Endometrial microvascular endothelial cells (primary cell): ENCODE measurements around the gene CYP3A5. TPM values are rescaled to one million over a fixed set of nuclear protein-coding genes. Genes with fewer than 3 reads are reported as not detected.
"Not testable (repeated sequence)": the region's sequence is repeated elsewhere in the genome, so short reads cannot be mapped to it uniquely, and the experiment has no call there.

Experiments
- in situ Hi-C: cut with HindIII; loops from 2 replicates; pipeline ENCODE4 v1.10.0; 2017; ENCODE audit warnings: low sequenced_read_pairs, low pct_unique_long_range_greater_than_20kb; ENCODE audit errors: inconsistent ontology term
- total RNA-seq: library from RNA; depleted of rRNA; stranded (reverse); fragments of >200 nt; gene quantifications from one replicate; pipeline ENCODE4 v1.2.3, GENCODE V29; 2015; ENCODE audit errors: inconsistent ontology term

The CYP3A5 gene
- total RNA-seq, 1 donor from 2014 or later: not detected

- in situ Hi-C loops: not testable (repeated sequence)
These were observed 11.1 kb upstream of the CYP3A5 start for GRCh38 chr7:99690918-99691317.

GRCh38 chr7:99685871-99686608 is 6.2 kb upstream of the CYP3A5 start:
- in situ Hi-C loops: not testable (repeated sequence)

GRCh38 chr7:99685129-99685758 is 5.4 kb upstream of the CYP3A5 start:
- in situ Hi-C loops: no loop called here

GRCh38 chr7:99679032-99679399 is 780 bp downstream of the CYP3A5 start:
- in situ Hi-C loops: no loop called here

GRCh38 chr7:99677648-99678045 is 2.1 kb downstream of the CYP3A5 start:
- in situ Hi-C loops: no loop called here

- in situ Hi-C loops: no loop called here
These were observed 2.7 kb downstream of the CYP3A5 start for GRCh38 chr7:99677013-99677647.

GRCh38 chr7:99674995-99675742 is 4.6 kb downstream of the CYP3A5 start:
- in situ Hi-C loops: no loop called here

GRCh38 chr7:99672573-99672972 is 7.2 kb downstream of the CYP3A5 start:
- in situ Hi-C loops: no loop called here

GRCh38 chr7:99669782-99670181 is 10.0 kb downstream of the CYP3A5 start:
- in situ Hi-C loops: no loop called here

GRCh38 chr7:99668541-99668940 is 11.3 kb downstream of the CYP3A5 start:
- in situ Hi-C loops: no loop called here

GRCh38 chr7:99667179-99667578 is 12.6 kb downstream of the CYP3A5 start:
- in situ Hi-C loops: no loop called here

GRCh38 chr7:99666013-99666395 is 13.8 kb downstream of the CYP3A5 start:
- in situ Hi-C loops: no loop called here

GRCh38 chr7:99665312-99666012 is 14.3 kb downstream of the CYP3A5 start:
- in situ Hi-C loops: no loop called here

- in situ Hi-C loops: not testable (repeated sequence)
These were observed 21.9 kb downstream of the CYP3A5 start for GRCh38 chr7:99657879-99658278.

GRCh38 chr7:99654626-99655025 is 25.2 kb downstream of the CYP3A5 start:
- in situ Hi-C loops: not testable (repeated sequence)

GRCh38 chr7:99653754-99654153 is 26.0 kb downstream of the CYP3A5 start:
- in situ Hi-C loops: no loop called here

- in situ Hi-C loops: not testable (repeated sequence)
These were observed 26.5 kb downstream of the CYP3A5 start for GRCh38 chr7:99653269-99653668.

- in situ Hi-C loops: no loop called here
These were observed 27.1 kb downstream of the CYP3A5 start for GRCh38 chr7:99652671-99653070.

GRCh38 chr7:99651290-99651689 is 28.5 kb downstream of the CYP3A5 start:
- in situ Hi-C loops: no loop called here
